GM12865 (cell line): ENCODE measurements around the gene KLRF1.

Source experiments
- DNase-seq: peaks from one replicate; pipeline ENCODE4 v3.0.0; 2010; ENCODE audit warnings: low read depth
- H3K4me3 ChIP-seq: 2 replicates; pipeline ENCODE4 v1.5.1; 2011; ENCODE audit warnings: mild to moderate bottlenecking, low read depth, low read length, control low read depth
- TF ChIP-seq, protein P1 (sequence below): IDR thresholded peaks from 2 replicates; pipeline ENCODE4 v1.5.1; 2011; ENCODE audit warnings: low read length, control low read depth, low read depth, inconsistent platforms; ENCODE audit not compliant: insufficient read depth; ENCODE audit errors: missing control alignments

The KLRF1 gene

GRCh38 chr12:9881246-9881645, 54.0 kb downstream of the KLRF1 start, which contains the start of gene KLRF2:
TSS of gene KLRF2 (plus strand) at chr12:9881489. CDS start at chr12:9881596, 107 bp downstream.
- TF ChIP-seq, protein P1, sequence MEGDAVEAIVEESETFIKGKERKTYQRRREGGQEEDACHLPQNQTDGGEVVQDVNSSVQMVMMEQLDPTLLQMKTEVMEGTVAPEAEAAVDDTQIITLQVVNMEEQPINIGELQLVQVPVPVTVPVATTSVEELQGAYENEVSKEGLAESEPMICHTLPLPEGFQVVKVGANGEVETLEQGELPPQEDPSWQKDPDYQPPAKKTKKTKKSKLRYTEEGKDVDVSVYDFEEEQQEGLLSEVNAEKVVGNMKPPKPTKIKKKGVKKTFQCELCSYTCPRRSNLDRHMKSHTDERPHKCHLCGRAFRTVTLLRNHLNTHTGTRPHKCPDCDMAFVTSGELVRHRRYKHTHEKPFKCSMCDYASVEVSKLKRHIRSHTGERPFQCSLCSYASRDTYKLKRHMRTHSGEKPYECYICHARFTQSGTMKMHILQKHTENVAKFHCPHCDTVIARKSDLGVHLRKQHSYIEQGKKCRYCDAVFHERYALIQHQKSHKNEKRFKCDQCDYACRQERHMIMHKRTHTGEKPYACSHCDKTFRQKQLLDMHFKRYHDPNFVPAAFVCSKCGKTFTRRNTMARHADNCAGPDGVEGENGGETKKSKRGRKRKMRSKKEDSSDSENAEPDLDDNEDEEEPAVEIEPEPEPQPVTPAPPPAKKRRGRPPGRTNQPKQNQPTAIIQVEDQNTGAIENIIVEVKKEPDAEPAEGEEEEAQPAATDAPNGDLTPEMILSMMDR = no peak
- H3K4me3 ChIP-seq = no peak within 1 kb of the TSS
- DNase-seq = no peak

DNA sequence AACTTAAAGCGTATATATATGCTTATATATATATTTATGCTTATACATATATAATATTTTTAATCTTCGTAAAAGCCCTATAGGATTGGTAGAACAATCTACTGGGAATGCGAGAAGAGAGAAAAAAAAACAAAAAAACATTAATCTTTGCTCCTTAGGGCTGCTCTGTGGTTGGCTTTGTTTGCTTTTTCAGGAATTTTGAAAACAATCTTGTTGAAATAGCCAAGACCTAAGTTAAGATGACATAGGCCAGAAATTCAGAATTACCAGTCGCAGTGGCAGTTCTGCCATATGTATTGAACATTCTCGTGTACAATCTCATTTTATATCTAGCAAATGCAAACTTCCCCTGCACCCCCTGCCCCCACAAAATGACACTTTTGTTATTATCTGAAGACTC, 54.7 kb downstream of the KLRF1 start:
- no peak overlapping the region for H3K4me3 ChIP-seq
- DNase-seq = no peak
- TF ChIP-seq, protein P1 = no peak

DNA sequence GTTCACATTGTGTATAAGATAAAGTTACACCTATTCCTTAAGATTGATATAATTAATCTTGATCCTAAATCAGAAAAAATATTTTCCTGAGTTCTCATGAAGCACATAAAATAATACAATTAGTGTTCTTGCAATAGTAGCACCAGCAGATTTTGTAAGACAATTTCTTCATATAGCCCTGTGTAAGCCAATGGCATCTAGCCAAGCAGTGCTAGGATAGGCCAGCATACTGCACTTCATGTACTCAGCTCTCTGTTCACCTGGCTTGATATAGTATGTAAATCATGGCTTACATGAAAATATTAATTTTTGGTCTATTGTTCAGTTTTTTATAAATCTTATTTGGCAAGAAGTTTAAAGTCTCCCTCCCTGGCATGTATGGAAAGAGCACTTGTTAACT, 55.9 kb downstream of the KLRF1 start:
- TF ChIP-seq, protein P1 = no peak
- no peak for DNase-seq
- no peak overlapping the region for H3K4me3 ChIP-seq

DNA sequence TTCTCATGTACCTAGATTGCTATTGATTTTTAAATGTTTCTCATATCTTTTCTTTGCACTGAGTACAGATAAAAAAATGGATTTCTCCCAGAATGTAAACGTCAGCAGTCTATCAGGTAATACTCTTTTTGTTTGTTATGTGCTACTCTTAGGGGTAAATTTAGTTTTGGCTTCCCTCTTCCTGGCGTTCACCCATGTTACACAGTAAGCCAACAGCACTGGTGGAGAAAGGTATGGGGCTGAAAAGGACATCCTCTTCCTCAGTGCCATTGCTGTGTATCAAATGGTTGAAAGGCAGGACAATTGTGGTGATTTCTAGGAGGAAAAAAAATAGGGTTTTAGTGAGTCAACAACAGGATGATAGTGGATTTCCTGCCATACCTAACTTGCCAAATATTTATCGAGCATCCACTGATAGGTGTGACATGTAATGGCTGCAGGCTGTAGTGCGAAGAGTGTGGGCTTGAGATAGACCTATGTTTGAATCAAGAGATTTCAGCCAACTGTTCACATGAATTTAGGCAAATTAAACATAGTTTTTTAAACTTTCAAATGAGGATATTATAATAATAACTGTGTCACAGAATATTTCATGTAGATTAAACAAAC, 61.5 kb downstream of the KLRF1 start:
- TF ChIP-seq, protein P1 = no peak
- no peak for DNase-seq
- H3K4me3 ChIP-seq = no peak overlapping the region
